ENCODE results near the gene SVOP. TPM values are rescaled to one million over a fixed set of nuclear protein-coding genes. Genes with fewer than 3 reads are reported as not detected.

Gene SVOP
- total and polyA plus RNA-seq, 2 experiments from 2014 or later = 0.10 TPM; not detected in 1

GRCh38 chr12:108921946-108922345, 98.9 kb downstream of the SVOP start (continued):
- TF ChIP-seq ZNF114 (CRISPR knock-in tag; IDR thresholded peaks at IDR 0.05) = no peak

GRCh38 chr12:108918960-108919642, 101.8 kb downstream of the SVOP start:
- H3K4me3 Mint-ChIP-seq = no peak overlapping the region
- 0 out of 3 replicates have a peak, but pooled peaks cover 2% of the 10 kb centered on the region for H3K4me1 Mint-ChIP-seq
- Histone ChIP-seq H3K36me3 (ENCODE audit: insufficient read depth) (no peaks in the 10 kb centered on the region), H3K4me2 (no peak overlapping the region), H3K4me3 (no peak overlapping the region), H3K27me3 (ENCODE audit: insufficient read depth) (no peaks in the 10 kb centered on the region), H3K79me2 (replicated peaks; ENCODE audit: insufficient read depth) (no peaks in the 10 kb centered on the region), H2AFZ (no peak overlapping the region), H3K4me1 (ENCODE audit: insufficient read depth) (no peaks in the 10 kb centered on the region), H3K27ac (ENCODE audit: low read depth) (no peak overlapping the region), H3K9me2 (ENCODE audit: insufficient read depth) (no peaks in the 10 kb centered on the region), H4K20me1 (replicated peaks; ENCODE audit: insufficient read depth) (no peaks in the 10 kb centered on the region), H3F3A (replicated peaks; ENCODE audit: low read depth) (no peaks in the 10 kb centered on the region)
- TF ChIP-seq JUNB (IDR thresholded peaks at IDR 0.05; ENCODE audit: unreplicated experiment) = no peak
- TF ChIP-seq, protein P1, sequence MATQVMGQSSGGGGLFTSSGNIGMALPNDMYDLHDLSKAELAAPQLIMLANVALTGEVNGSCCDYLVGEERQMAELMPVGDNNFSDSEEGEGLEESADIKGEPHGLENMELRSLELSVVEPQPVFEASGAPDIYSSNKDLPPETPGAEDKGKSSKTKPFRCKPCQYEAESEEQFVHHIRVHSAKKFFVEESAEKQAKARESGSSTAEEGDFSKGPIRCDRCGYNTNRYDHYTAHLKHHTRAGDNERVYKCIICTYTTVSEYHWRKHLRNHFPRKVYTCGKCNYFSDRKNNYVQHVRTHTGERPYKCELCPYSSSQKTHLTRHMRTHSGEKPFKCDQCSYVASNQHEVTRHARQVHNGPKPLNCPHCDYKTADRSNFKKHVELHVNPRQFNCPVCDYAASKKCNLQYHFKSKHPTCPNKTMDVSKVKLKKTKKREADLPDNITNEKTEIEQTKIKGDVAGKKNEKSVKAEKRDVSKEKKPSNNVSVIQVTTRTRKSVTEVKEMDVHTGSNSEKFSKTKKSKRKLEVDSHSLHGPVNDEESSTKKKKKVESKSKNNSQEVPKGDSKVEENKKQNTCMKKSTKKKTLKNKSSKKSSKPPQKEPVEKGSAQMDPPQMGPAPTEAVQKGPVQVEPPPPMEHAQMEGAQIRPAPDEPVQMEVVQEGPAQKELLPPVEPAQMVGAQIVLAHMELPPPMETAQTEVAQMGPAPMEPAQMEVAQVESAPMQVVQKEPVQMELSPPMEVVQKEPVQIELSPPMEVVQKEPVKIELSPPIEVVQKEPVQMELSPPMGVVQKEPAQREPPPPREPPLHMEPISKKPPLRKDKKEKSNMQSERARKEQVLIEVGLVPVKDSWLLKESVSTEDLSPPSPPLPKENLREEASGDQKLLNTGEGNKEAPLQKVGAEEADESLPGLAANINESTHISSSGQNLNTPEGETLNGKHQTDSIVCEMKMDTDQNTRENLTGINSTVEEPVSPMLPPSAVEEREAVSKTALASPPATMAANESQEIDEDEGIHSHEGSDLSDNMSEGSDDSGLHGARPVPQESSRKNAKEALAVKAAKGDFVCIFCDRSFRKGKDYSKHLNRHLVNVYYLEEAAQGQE (IDR thresholded peaks at IDR 0.05; ENCODE audit: unreplicated experiment) = no peak
- TF ChIP-seq POLR2AphosphoS5 (IDR thresholded peaks at IDR 0.05; ENCODE audit: low read depth) = no peak
- TF ChIP-seq, protein P2, sequence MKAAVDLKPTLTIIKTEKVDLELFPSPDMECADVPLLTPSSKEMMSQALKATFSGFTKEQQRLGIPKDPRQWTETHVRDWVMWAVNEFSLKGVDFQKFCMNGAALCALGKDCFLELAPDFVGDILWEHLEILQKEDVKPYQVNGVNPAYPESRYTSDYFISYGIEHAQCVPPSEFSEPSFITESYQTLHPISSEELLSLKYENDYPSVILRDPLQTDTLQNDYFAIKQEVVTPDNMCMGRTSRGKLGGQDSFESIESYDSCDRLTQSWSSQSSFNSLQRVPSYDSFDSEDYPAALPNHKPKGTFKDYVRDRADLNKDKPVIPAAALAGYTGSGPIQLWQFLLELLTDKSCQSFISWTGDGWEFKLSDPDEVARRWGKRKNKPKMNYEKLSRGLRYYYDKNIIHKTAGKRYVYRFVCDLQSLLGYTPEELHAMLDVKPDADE (IDR thresholded peaks at IDR 0.05) = no peak
- TF ChIP-seq EZH2phosphoT487 (IDR thresholded peaks at IDR 0.05; ENCODE audit: unreplicated experiment) = no peak
- TF ChIP-seq STAT1 (IDR thresholded peaks at IDR 0.05; ENCODE audit: unreplicated experiment) = no peak
- TF ChIP-seq, protein P3, sequence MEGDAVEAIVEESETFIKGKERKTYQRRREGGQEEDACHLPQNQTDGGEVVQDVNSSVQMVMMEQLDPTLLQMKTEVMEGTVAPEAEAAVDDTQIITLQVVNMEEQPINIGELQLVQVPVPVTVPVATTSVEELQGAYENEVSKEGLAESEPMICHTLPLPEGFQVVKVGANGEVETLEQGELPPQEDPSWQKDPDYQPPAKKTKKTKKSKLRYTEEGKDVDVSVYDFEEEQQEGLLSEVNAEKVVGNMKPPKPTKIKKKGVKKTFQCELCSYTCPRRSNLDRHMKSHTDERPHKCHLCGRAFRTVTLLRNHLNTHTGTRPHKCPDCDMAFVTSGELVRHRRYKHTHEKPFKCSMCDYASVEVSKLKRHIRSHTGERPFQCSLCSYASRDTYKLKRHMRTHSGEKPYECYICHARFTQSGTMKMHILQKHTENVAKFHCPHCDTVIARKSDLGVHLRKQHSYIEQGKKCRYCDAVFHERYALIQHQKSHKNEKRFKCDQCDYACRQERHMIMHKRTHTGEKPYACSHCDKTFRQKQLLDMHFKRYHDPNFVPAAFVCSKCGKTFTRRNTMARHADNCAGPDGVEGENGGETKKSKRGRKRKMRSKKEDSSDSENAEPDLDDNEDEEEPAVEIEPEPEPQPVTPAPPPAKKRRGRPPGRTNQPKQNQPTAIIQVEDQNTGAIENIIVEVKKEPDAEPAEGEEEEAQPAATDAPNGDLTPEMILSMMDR (conservative IDR thresholded peaks at IDR 0.05; ENCODE audit: low read depth in 2 of 2) = no peak
- no peak for TF ChIP-seq CREB1 (CRISPR knock-in tag; IDR thresholded peaks at IDR 0.05; ENCODE audit: low read depth)
- no peak for TF ChIP-seq EZH2 (IDR thresholded peaks at IDR 0.05; ENCODE audit: low read depth, unreplicated experiment)
- TF ChIP-seq NANOG (IDR thresholded peaks at IDR 0.05; ENCODE audit: borderline replicate concordance) = no peak
- TF ChIP-seq ZNF462 (CRISPR knock-in tag; IDR thresholded peaks at IDR 0.05) = no peak
- H3K27me3 Mint-ChIP-seq (ENCODE audit: insufficient read depth, low read depth, poor library complexity) = no peaks in the 10 kb centered on the region
- no peaks in the 10 kb centered on the region for H3K36me3 Mint-ChIP-seq (ENCODE audit: low read depth)
- no peak overlapping the region for H3K27ac Mint-ChIP-seq
- H3K9me3 Mint-ChIP-seq = no peaks in the 10 kb centered on the region; the same call in 2 of the 3 replicates
- DNase-seq (ENCODE audit: low spot score) = no peak
- ATAC-seq = no peak

All from GM23338 (cell line).